Neural cell (in vitro differentiated cells): ENCODE measurements around the gene MEP1A. TPM values are rescaled to one million over a fixed set of nuclear protein-coding genes. Genes with fewer than 3 reads are reported as not detected.
"Not testable (repeated sequence)": the region's sequence is repeated elsewhere in the genome, so short reads cannot be mapped to it uniquely, and the experiment has no call there.

Experiments
- H2AFZ ChIP-seq: fragments of 200-600, 300-800 bp; sonication (generic), shearing (Covaris generic); 2 replicates; pipeline ENCODE4 v1.6.0; 2014; ENCODE audit warnings: low read depth, mild to moderate bottlenecking, antibody characterized with exemption, low read length, moderate library complexity
- H3F3A ChIP-seq: fragments of 200-600 bp; shearing (Covaris generic); 2 replicates; pipeline ENCODE4 v1.6.1; 2016; ENCODE audit warnings: mild to moderate bottlenecking, moderate library complexity, mixed read lengths, antibody characterized with exemption, low read length; ENCODE audit not compliant: insufficient read depth, poor library complexity, severe bottlenecking
- H3K27ac ChIP-seq: fragments of 200-600, 300-800 bp; sonication (generic), shearing (Covaris generic); 2 replicates; pipeline ENCODE4 v1.5.1; 2014; ENCODE audit warnings: mild to moderate bottlenecking, low read length, moderate library complexity
- H3K27me3 ChIP-seq: fragments of 300-800, 200-600 bp; sonication (generic), shearing (Covaris generic); 2 replicates; pipeline ENCODE4 v1.6.0; 2014; ENCODE audit warnings: mild to moderate bottlenecking, low read depth, low read length, moderate library complexity; ENCODE audit not compliant: insufficient read depth
- H3K36me3 ChIP-seq: fragments of 300-800, 200-600 bp; sonication (generic), shearing (Covaris generic); 2 replicates; pipeline ENCODE4 v1.5.1; 2014; ENCODE audit warnings: mild to moderate bottlenecking, antibody characterized with exemption, low read length, moderate library complexity; ENCODE audit not compliant: insufficient read depth
- H3K4me2 ChIP-seq: fragments of 300-800, 200-600 bp; sonication (generic), shearing (Covaris generic); 2 replicates; pipeline ENCODE4 v1.6.0; 2014; ENCODE audit warnings: mild to moderate bottlenecking, low read length
- H3K4me3 ChIP-seq: fragments of 300-800, 200-600 bp; sonication (generic), shearing (Covaris generic); 2 replicates; pipeline ENCODE4 v1.5.1; 2014; ENCODE audit warnings: mild to moderate bottlenecking, low read length, moderate library complexity
- H3K79me2 ChIP-seq: fragments of 200-600 bp; shearing (Covaris generic); replicated peaks from 2 replicates; pipeline ENCODE4 v1.6.0; 2014; ENCODE audit warnings: mild to moderate bottlenecking, low read length, moderate library complexity; ENCODE audit not compliant: insufficient read depth
- H3K9ac ChIP-seq: fragments of 300-800, 200-600 bp; sonication (generic), shearing (Covaris generic); 2 replicates; pipeline ENCODE4 v1.6.1; 2016; ENCODE audit warnings: mild to moderate bottlenecking, low read length, mixed read lengths
- H3K9me2 ChIP-seq: fragments of 200-600 bp; shearing (Covaris generic); 2 replicates; pipeline ENCODE4 v1.6.1; 2016; ENCODE audit warnings: mild to moderate bottlenecking, low read length, mixed read lengths; ENCODE audit not compliant: insufficient read depth
- H3K9me3 ChIP-seq: fragments of 200-600, 300-800 bp; sonication (generic), shearing (Covaris generic); 2 replicates; pipeline ENCODE4 v1.6.1; 2016; ENCODE audit warnings: mild to moderate bottlenecking, mixed run types, low read length, moderate library complexity, mixed read lengths
- H4K20me1 ChIP-seq: fragments of 200-600 bp; shearing (Covaris generic); 2 replicates; pipeline ENCODE4 v1.6.1; 2016; ENCODE audit warnings: mild to moderate bottlenecking, mixed run types; ENCODE audit not compliant: insufficient read depth
- EP300 ChIP-seq: fragments of 450-650 bp; conservative IDR thresholded peaks from 2 replicates; pipeline ENCODE4 v1.6.1; 2014; ENCODE audit warnings: antibody characterized with exemption, mild to moderate bottlenecking, moderate library complexity; ENCODE audit not compliant: poor library complexity, severe bottlenecking
- MXI1 ChIP-seq: fragments of 450-650 bp; conservative IDR thresholded peaks from 2 replicates; pipeline ENCODE4 v1.6.1; 2014; ENCODE audit warnings: antibody characterized with exemption, mild to moderate bottlenecking; ENCODE audit not compliant: poor library complexity, severe bottlenecking
- POLR2AphosphoS5 ChIP-seq: IDR thresholded peaks from 2 replicates; pipeline ENCODE4 v1.6.1; 2012
- RAD21 ChIP-seq: fragments of 450-650 bp; conservative IDR thresholded peaks from 2 replicates; pipeline ENCODE4 v1.6.1; 2014; ENCODE audit warnings: antibody characterized with exemption, mild to moderate bottlenecking, moderate library complexity
- SMC3 ChIP-seq: fragments of 450-650 bp; conservative IDR thresholded peaks from 2 replicates; pipeline ENCODE4 v1.6.1; 2014; ENCODE audit warnings: antibody characterized with exemption, mild to moderate bottlenecking, moderate library complexity; ENCODE audit not compliant: poor library complexity
- polyA plus RNA-seq: library from polyadenylated mRNA; depleted of rRNA; stranded (reverse); fragments of >200 nt; gene quantifications from 2 replicates; pipeline ENCODE4 v1.2.3, GENCODE V29; 2014
- TF ChIP-seq, protein P1 (sequence below): IDR thresholded peaks from 2 replicates; pipeline ENCODE4 v1.6.1; 2012; ENCODE audit warnings: borderline replicate concordance

Gene MEP1A
- polyA plus RNA-seq, 1 donor from 2014 or later: not detected

GRCh38 chr6:46774736-46775135 is 18.5 kb upstream of the MEP1A start:
- not testable (repeated sequence) for H3F3A ChIP-seq, H3K36me3 ChIP-seq, H4K20me1 ChIP-seq, H3K27me3 ChIP-seq, H3K9me2 ChIP-seq, H3K9ac ChIP-seq, H3K27ac ChIP-seq, H2AFZ ChIP-seq, H3K4me3 ChIP-seq, H3K79me2 ChIP-seq, H3K4me2 ChIP-seq, H3K9me3 ChIP-seq

DNA sequence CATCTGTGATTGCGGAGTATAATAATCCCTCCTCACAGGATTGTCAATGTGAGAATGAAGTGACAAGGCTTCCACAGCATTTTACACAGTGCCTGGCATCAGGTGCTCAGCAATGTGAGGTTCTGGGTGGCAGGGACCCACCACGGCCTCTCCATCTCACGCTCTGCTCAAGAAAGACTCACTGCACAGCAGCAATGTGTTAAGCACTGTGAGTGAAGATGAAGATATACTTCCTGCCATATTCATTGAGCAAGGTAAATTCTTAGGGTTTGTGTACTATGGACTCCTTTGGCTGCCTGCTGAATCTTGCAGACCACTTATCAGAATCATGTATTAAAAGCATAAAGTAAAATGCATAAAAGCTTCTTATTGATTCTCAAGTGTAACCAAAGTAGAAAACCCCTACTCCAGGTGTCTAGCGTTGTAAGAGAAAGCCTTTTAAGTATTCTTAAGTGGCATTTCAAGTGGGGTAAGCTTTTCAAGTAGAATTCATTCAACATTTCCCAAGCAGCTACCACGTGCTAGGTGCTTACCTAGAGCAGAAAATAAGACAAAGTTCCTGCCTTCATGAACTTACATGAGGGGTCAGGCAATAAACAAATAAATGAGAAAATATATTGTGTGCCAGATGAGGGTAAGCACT is 17.0 kb upstream of the MEP1A start:
- H3K9me2 ChIP-seq: no peaks in the 10 kb centered on the region
- H3K4me3 ChIP-seq: no peak overlapping the region
- no peaks in the 10 kb centered on the region for H3K36me3 ChIP-seq
- no peak overlapping the region for H3K4me2 ChIP-seq
- H3K9ac ChIP-seq: no peak overlapping the region
- H4K20me1 ChIP-seq: no peaks in the 10 kb centered on the region
- no peaks in the 10 kb centered on the region for H3F3A ChIP-seq
- H3K79me2 ChIP-seq: no peaks in the 10 kb centered on the region
- no peaks in the 10 kb centered on the region for H3K27me3 ChIP-seq
- H3K9me3 ChIP-seq: no peaks in the 10 kb centered on the region
- TF ChIP-seq POLR2AphosphoS5 (no peak), RAD21 (no peak), SMC3 (no peak), EP300 (no peak), MXI1 (no peak)
- no peak overlapping the region for H2AFZ ChIP-seq
- no peak overlapping the region for H3K27ac ChIP-seq

DNA sequence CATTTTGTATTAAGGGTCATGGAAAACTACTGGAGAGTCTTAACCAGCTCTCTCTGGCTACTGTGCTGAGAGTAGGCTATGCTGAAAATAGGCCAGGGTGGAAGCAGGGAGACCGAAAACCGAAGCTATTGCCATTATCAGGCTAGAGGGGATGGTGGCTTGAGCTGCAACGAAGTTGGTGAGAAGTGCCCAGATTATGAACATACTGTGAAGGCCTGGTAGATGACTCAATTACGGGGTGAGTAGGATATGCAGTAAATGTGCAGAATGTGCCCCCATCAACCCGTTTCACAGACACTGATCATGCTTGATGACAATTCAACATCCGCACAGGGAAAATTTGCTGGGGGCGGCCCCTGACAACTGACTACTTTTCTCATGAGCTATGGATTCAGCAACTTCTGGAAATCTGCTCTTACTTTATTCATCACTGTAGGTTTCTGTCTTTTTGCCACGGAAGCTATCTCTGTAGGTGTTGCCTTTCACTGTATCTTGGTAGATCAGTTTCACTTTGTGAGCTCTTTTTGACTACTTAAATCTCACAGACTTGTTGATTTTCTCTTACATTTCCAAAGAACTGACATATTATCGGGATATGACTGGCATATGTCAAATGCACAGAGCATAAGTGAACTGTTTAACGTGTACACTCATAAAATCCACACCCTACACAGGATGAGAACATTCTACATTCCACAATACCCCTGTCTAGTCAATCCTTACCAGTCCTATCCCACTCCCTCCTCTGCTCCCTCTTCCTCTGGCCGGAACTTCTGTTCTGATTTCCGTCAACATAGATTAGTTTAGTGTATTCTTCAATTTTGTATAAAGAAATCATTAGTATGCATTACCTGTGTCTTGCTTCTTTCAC is 15.5 kb upstream of the MEP1A start:
- no peaks in the 10 kb centered on the region for H3F3A ChIP-seq
- H2AFZ ChIP-seq: no peak overlapping the region
- no peaks in the 10 kb centered on the region for H3K9me3 ChIP-seq
- no peaks in the 10 kb centered on the region for H3K79me2 ChIP-seq
- H3K9me2 ChIP-seq: no peaks in the 10 kb centered on the region
- H3K27ac ChIP-seq: no peak overlapping the region
- H3K4me3 ChIP-seq: no peak overlapping the region
- no peaks in the 10 kb centered on the region for H3K36me3 ChIP-seq
- peak; percentile 29 for TF ChIP-seq EP300
- no peak for TF ChIP-seq POLR2AphosphoS5
- TF ChIP-seq RAD21: no peak
- no peak for TF ChIP-seq SMC3
- TF ChIP-seq, protein P1, sequence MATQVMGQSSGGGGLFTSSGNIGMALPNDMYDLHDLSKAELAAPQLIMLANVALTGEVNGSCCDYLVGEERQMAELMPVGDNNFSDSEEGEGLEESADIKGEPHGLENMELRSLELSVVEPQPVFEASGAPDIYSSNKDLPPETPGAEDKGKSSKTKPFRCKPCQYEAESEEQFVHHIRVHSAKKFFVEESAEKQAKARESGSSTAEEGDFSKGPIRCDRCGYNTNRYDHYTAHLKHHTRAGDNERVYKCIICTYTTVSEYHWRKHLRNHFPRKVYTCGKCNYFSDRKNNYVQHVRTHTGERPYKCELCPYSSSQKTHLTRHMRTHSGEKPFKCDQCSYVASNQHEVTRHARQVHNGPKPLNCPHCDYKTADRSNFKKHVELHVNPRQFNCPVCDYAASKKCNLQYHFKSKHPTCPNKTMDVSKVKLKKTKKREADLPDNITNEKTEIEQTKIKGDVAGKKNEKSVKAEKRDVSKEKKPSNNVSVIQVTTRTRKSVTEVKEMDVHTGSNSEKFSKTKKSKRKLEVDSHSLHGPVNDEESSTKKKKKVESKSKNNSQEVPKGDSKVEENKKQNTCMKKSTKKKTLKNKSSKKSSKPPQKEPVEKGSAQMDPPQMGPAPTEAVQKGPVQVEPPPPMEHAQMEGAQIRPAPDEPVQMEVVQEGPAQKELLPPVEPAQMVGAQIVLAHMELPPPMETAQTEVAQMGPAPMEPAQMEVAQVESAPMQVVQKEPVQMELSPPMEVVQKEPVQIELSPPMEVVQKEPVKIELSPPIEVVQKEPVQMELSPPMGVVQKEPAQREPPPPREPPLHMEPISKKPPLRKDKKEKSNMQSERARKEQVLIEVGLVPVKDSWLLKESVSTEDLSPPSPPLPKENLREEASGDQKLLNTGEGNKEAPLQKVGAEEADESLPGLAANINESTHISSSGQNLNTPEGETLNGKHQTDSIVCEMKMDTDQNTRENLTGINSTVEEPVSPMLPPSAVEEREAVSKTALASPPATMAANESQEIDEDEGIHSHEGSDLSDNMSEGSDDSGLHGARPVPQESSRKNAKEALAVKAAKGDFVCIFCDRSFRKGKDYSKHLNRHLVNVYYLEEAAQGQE: no peak
- no peaks in the 10 kb centered on the region for H3K27me3 ChIP-seq
- H3K4me2 ChIP-seq: no peak overlapping the region
- no peak overlapping the region for H3K9ac ChIP-seq
- no peaks in the 10 kb centered on the region for H4K20me1 ChIP-seq
